PC-9 (cell line): Measurements from ENCODE around the gene RPL31. TPM values are rescaled to one million over a fixed set of nuclear protein-coding genes. Genes with fewer than 3 reads are reported as not detected.

Source experiments
- BruUV-seq: library from RNA; stranded (reverse); fragments of 400-500 nt; replicated peaks from 2 replicates; lab custom pipeline; 2021; lab: Mats Ljungman, UMichigan
- CTCF ChIA-PET: fragments of 300-600 bp; sonication (Branson Sonifier 250); formaldehyde crosslinking; loops from one replicate; lab custom pipeline; 2022; ENCODE audit warnings: antibody characterized with exemption; lab: Charles Lee
- POLR2A ChIA-PET: fragments of 300-600 bp; sonication (Branson Sonifier 250); formaldehyde crosslinking; loops from one replicate; lab custom pipeline; 2022; ENCODE audit warnings: antibody characterized with exemption; ENCODE audit not compliant: unreplicated experiment; lab: Charles Lee
- DNase-seq, 2 experiments: peaks; one replicate each; pipeline versions ENCODE4 v3.0.0 to v3.0.0-alpha.2; 2015 to 2022; ENCODE audit warnings: mixed read lengths in 1 of 2
- H2AFZ ChIP-seq: fragments of 200-600 bp; sonication (generic); 2 replicates; pipeline ENCODE4 v1.8.1; 2017; ENCODE audit warnings: antibody characterized with exemption
- H3F3A ChIP-seq: fragments of 200-600 bp; sonication (generic); 2 replicates; pipeline ENCODE4 v1.8.1; 2017; ENCODE audit warnings: antibody characterized with exemption, mild to moderate bottlenecking, low read depth; ENCODE audit not compliant: insufficient read depth
- H3K27ac ChIP-seq: fragments of 200-600 bp; sonication (generic); 2 replicates; pipeline ENCODE4 v1.6.1; 2016; ENCODE audit warnings: mixed run types
- H3K27me3 ChIP-seq: fragments of 200-600 bp; sonication (generic); 2 replicates; pipeline ENCODE4 v1.6.1; 2016; ENCODE audit warnings: low read depth, mixed run types; ENCODE audit not compliant: insufficient read depth
- H3K36me3 ChIP-seq: fragments of 200-600 bp; sonication (generic); 2 replicates; pipeline ENCODE4 v1.6.1; 2016; ENCODE audit warnings: low read depth, mixed run types
- H3K4me1 ChIP-seq: fragments of 200-600 bp; sonication (generic); replicated peaks from 2 replicates; pipeline ENCODE4 v1.6.1; 2016; ENCODE audit warnings: mixed run types; ENCODE audit not compliant: insufficient read depth
- H3K4me2 ChIP-seq: fragments of 200-600 bp; sonication (generic); 2 replicates; pipeline ENCODE4 v1.6.1; 2017; ENCODE audit warnings: mixed run types
- H3K4me3 ChIP-seq: fragments of 200-600 bp; sonication (generic); 2 replicates; pipeline ENCODE4 v1.6.1; 2016; ENCODE audit warnings: mixed run types
- H3K79me2 ChIP-seq: fragments of 200-600 bp; sonication (generic); 2 replicates; pipeline ENCODE4 v1.6.1; 2017; ENCODE audit warnings: low read depth, mixed run types
- H3K9me2 ChIP-seq: fragments of 200-600 bp; sonication (generic); 2 replicates; pipeline ENCODE4 v1.8.1; 2017; ENCODE audit warnings: mild to moderate bottlenecking; ENCODE audit not compliant: insufficient read depth
- H3K9me3 ChIP-seq: fragments of 200-600 bp; sonication (generic); 2 replicates; pipeline ENCODE4 v1.8.1; 2016; ENCODE audit warnings: low read depth; ENCODE audit not compliant: insufficient read depth
- H4K20me1 ChIP-seq: fragments of 200-600 bp; sonication (generic); 2 replicates; pipeline ENCODE4 v1.8.1; 2017; ENCODE audit not compliant: insufficient read depth
- CTCF ChIP-seq: fragments of 200-600 bp; sonication (generic); conservative IDR thresholded peaks from 2 replicates; pipeline ENCODE4 v1.6.1; 2017; ENCODE audit warnings: mixed run types, antibody characterized with exemption, mild to moderate bottlenecking, moderate library complexity
- EZH2 ChIP-seq: fragments of 200-600 bp; sonication (generic); IDR thresholded peaks from 2 replicates; pipeline ENCODE4 v1.8.0; 2017; ENCODE audit warnings: antibody characterized with exemption, low read depth
- intact Hi-C: fragments of 100-400 bp; cut with micrococcal nuclease; formaldehyde crosslinking; loops from one replicate; pipeline ENCODE4 v1.10.0; 2022; ENCODE audit not compliant: unreplicated experiment
- total RNA-seq: library from RNA; stranded (reverse); gene quantifications from 2 replicates; pipeline ENCODE4 v1.2.3, GENCODE V29; 2021

The RPL31 gene
- total RNA-seq, 1 experiment from 2014 or later: 1,251 TPM

- Histone ChIP-seq H3F3A (peaks cover 13% of the 10 kb centered on the region), H3K36me3 (peaks cover 22% of the 10 kb centered on the region), H3K27me3 (no peaks in the 10 kb centered on the region), H3K79me2 (no peaks in the 10 kb centered on the region), H3K27ac (no peak overlapping the region), H3K4me1 (no peaks in the 10 kb centered on the region), H3K9me3 (no peaks in the 10 kb centered on the region), H2AFZ (no peak overlapping the region), H3K4me3 (no peak overlapping the region), H4K20me1 (peaks cover 1% of the 10 kb centered on the region; the same call in 1 of the 2 replicates), H3K9me2 (no peaks in the 10 kb centered on the region), H3K4me2 (no peak overlapping the region)
- ChIA-PET POLR2A (no interaction called here), CTCF (no interaction called here)
- TF ChIP-seq EZH2: no peak
- no peak for TF ChIP-seq CTCF
- BruUV-seq: no TSS peak
- intact Hi-C loops: no loop called here
- no peak for DNase-seq
Measured at GRCh38 chr2:101025561-101025960, 23.5 kb downstream of the RPL31 start.

- no peak for TF ChIP-seq EZH2
- TF ChIP-seq CTCF: no peak
- intact Hi-C loops: no loop called here
- ChIA-PET POLR2A (no interaction called here), CTCF (no interaction called here)
- no peaks in the 10 kb centered on the region for H3K9me2 ChIP-seq
- peaks cover 28% of the 10 kb centered on the region for H3K36me3 ChIP-seq
- H3F3A ChIP-seq: peaks cover 13% of the 10 kb centered on the region
- DNase-seq: no peak
- H3K4me1 ChIP-seq: no peaks in the 10 kb centered on the region
- H3K4me2 ChIP-seq: no peak overlapping the region
- BruUV-seq: no TSS peak
- H4K20me1 ChIP-seq: no peaks in the 10 kb centered on the region
- H2AFZ ChIP-seq: no peak overlapping the region
- no peak overlapping the region for H3K27ac ChIP-seq
- no peaks in the 10 kb centered on the region for H3K9me3 ChIP-seq
- no peaks in the 10 kb centered on the region for H3K27me3 ChIP-seq
- H3K4me3 ChIP-seq: no peak overlapping the region
- H3K79me2 ChIP-seq: no peaks in the 10 kb centered on the region
Measured at GRCh38 chr2:101026253-101026701, 24.2 kb downstream of the RPL31 start.

- no peak for DNase-seq
- no peaks in the 10 kb centered on the region for H3K79me2 ChIP-seq
- intact Hi-C loops: no loop called here
- no peaks in the 10 kb centered on the region for H3K4me1 ChIP-seq
- H3F3A ChIP-seq: peaks cover 13% of the 10 kb centered on the region
- H4K20me1 ChIP-seq: no peaks in the 10 kb centered on the region
- no peaks in the 10 kb centered on the region for H3K9me2 ChIP-seq
- H3K4me3 ChIP-seq: no peak overlapping the region
- H3K36me3 ChIP-seq: peaks cover 25% of the 10 kb centered on the region
- BruUV-seq: no TSS peak
- TF ChIP-seq CTCF: no peak
- TF ChIP-seq EZH2: no peak
- no peak overlapping the region for H3K27ac ChIP-seq
- no peaks in the 10 kb centered on the region for H3K27me3 ChIP-seq
- H3K4me2 ChIP-seq: no peak overlapping the region
- no peak overlapping the region for H2AFZ ChIP-seq
- ChIA-PET POLR2A (interaction anchor here (0.6 kb wide), 1 partner anchor 420 kb away, joined by 10 read pairs; no protein-coding TSS in a partner anchor), CTCF (no interaction called here)
- no peaks in the 10 kb centered on the region for H3K9me3 ChIP-seq
Measured at GRCh38 chr2:101026923-101027469, 24.9 kb downstream of the RPL31 start.
